DND-41 (cell line): ENCODE measurements around the gene PARL.

Experiments
- EZH2 ChIP-seq: IDR thresholded peaks from 3 replicates; pipeline ENCODE4 v1.6.1; 2012; ENCODE audit warnings: borderline replicate concordance, low read depth, mild to moderate bottlenecking, moderate library complexity, low read length, inconsistent platforms; ENCODE audit not compliant: severe bottlenecking
- TF ChIP-seq, protein P1 (sequence below): IDR thresholded peaks from 2 replicates; pipeline ENCODE4 v1.5.1; 2012; ENCODE audit warnings: borderline replicate concordance, low read length, moderate library complexity, mild to moderate bottlenecking; ENCODE audit not compliant: poor library complexity, severe bottlenecking; ENCODE audit errors: extremely low read depth

GRCh38 chr3:183818041-183818620, 66.5 kb downstream of the PARL start:
- TF ChIP-seq, protein P1, sequence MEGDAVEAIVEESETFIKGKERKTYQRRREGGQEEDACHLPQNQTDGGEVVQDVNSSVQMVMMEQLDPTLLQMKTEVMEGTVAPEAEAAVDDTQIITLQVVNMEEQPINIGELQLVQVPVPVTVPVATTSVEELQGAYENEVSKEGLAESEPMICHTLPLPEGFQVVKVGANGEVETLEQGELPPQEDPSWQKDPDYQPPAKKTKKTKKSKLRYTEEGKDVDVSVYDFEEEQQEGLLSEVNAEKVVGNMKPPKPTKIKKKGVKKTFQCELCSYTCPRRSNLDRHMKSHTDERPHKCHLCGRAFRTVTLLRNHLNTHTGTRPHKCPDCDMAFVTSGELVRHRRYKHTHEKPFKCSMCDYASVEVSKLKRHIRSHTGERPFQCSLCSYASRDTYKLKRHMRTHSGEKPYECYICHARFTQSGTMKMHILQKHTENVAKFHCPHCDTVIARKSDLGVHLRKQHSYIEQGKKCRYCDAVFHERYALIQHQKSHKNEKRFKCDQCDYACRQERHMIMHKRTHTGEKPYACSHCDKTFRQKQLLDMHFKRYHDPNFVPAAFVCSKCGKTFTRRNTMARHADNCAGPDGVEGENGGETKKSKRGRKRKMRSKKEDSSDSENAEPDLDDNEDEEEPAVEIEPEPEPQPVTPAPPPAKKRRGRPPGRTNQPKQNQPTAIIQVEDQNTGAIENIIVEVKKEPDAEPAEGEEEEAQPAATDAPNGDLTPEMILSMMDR, result no peak
- TF ChIP-seq EZH2, result no peak
